Smooth muscle cell of the brain vasculature (primary cell): Measurements from ENCODE around the gene ZDHHC14.

Experiments used
- DNase-seq: peaks from one replicate; pipeline ENCODE4 v3.0.0-alpha.2; 2012; ENCODE audit warnings: low read depth, low spot score

ZDHHC14 gene

GRCh38 chr6:157663261-157663660, 282.3 kb downstream of the ZDHHC14 start:
- DNase-seq, result no peak

DNA sequence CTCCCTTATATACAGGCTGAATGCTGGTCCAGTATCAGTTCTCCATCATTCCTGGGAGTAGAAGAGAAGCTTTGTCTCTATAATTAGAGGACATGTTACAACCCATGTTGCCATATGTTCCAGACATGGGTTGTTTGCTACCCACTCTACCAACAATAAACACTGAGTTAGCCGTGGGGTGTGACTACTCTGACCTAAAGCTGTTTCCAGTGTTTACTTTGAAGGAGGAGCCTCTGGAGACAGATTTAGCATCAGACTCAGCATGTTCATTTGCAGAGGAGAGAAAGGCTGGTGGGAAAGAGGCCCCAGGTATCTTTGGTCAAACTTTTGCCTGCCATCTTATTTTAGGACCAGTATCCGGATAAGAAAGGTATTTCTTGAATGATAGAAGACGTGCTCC, 284.2 kb downstream of the ZDHHC14 start:
- no peak for DNase-seq

GRCh38 chr6:157666729-157667128, 285.7 kb downstream of the ZDHHC14 start:
- DNase-seq, result no peak

- peak; percentile 43 for DNase-seq
Observed at GRCh38 chr6:157667211-157668008, 286.4 kb downstream of the ZDHHC14 start.

- no peak for DNase-seq
Observed at GRCh38 chr6:157668009-157668401, 287.0 kb downstream of the ZDHHC14 start.

DNA sequence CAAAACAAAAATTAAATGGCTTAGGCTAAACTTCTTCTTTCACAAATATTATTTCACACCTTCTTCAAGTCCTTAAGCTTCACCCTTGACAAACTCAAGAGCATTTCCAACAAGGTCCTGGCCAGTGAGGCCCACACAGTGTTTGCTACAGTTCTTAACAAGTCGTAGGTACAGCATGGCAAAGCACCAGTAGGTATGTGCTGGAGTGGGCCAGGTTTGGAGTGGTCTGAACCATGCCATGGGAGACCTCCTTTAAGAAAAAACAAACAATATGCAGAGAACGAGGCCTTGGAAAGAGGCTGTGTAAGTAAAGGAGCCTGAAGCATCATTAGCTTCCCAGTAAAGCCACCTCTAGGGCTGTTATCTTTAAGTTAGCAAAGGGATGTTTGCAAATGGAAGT, 287.7 kb downstream of the ZDHHC14 start:
- DNase-seq, result no peak

GRCh38 chr6:157669323-157669722, 288.3 kb downstream of the ZDHHC14 start:
- DNase-seq, result no peak

DNA sequence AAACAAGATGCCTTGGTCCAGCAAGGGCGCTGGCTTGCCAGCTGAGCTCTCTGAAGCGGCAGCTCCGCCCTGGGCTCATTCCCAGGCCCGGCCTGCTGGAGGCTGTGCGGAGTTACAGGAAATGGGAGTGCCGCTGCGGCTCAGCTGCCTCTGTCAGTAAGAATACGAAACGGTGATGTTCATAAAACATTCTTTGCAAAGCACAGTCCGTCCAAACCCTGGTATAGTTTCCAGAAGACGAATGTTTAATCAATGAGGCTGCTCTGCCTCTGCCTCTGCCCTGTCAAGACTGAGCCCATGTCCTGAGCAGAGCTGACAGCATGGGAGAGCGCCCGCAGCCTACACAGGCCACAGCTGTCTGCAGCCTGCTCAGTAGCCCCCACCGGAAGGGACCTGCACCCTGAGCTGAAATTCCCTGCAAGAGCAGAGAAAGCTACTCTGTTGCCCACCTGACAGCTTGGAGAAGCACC, 288.8 kb downstream of the ZDHHC14 start:
- DNase-seq, result peak; percentile 41

DNA sequence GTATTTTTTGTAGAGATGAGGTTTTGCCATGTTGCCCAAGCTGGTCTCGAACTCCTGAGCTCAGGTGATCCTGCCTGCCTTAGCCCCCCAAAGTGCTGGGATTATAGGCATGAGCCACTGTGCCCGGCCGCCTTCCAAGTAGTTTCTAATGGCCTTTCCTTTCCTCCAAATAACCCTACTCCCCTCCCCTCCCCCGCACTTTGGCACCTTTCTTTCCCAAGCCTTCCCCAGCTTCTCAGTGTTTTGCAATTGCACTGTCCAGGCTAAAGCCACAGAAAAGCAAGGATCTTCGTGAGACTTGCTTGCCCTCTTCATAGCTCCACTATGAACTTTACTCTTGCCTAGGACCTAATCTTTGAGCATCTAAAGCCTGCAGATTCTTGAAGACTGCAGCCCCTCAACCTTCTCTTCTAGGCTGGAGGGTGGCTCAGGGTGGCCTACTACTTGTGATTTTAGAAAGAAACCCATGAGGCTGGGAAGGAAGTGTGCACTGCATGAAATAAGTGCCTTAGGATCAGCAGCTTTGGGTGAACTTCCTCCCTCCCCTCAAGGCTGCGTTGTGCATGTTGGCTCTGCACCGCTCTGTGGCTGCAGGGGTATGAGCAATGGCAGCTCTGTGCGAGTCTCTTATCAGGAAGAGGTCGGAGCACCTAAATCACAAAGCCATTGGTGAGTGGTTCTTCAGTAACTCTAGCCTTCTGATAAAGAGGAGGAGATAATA, 289.6 kb downstream of the ZDHHC14 start:
- no peak for DNase-seq

- no peak for DNase-seq
Observed at GRCh38 chr6:157672726-157673412, 291.9 kb downstream of the ZDHHC14 start.

- no peak for DNase-seq
Observed at GRCh38 chr6:157673596-157673995, 292.6 kb downstream of the ZDHHC14 start.

GRCh38 chr6:157674061-157674460, 293.1 kb downstream of the ZDHHC14 start:
- DNase-seq, result no peak

DNA sequence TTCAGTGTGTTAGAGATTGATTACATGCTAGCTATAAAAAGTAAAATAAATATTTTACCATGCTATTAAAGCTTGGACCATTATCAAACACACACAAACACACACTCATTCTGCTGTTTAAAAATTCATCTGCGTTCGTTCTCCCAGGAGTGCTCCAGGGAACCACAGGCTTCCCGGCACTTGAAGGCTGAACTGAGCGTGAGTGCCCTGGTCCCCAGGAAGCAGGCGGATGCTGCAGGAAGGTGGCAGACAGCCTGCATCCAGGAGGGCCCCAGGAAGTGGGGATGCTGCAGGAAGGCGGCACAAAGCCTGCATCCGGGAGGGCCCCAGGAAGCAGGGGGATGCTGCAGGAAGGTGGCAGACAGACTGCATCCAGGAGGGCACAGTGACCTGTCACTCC, 294.8 kb downstream of the ZDHHC14 start:
- no peak for DNase-seq

DNA sequence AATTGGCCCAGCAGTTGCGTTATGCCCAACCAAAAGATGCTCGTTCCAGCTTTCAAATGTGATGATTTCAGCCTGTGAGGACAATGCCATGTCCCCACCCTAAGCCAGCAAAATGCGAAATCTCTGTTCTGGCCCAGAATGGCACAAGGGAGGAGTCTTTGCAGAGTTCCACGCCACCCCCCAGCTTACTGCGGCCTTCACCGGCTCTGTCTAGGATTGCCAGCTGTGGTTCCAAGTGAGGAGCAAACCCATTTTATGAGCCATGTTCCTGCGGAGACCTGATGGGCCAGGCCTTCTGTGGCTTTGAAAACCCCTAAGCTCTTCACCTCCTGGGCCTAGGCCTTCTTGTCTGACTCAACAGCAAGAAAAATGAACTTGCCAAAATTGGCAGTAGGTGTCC, 295.3 kb downstream of the ZDHHC14 start:
- no peak for DNase-seq

DNA sequence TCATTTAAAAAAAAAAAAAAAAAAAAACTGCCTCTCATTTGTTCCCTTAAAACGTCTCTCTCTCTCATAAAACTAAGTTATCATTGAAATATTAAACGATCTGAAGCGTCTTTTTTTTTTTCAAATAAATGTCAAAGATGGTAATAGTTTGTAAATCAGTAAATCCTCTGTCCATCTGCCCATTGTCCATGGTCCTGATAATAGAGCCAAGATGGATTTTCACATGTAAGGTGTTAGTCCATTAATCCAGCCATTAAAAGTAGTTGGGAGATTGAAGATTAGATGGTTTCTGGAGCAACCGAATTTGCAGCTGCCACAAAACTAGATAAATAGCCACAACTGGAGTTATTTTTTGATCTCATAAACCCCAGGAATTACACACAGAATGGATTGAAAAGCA, 296.2 kb downstream of the ZDHHC14 start:
- no peak for DNase-seq

DNA sequence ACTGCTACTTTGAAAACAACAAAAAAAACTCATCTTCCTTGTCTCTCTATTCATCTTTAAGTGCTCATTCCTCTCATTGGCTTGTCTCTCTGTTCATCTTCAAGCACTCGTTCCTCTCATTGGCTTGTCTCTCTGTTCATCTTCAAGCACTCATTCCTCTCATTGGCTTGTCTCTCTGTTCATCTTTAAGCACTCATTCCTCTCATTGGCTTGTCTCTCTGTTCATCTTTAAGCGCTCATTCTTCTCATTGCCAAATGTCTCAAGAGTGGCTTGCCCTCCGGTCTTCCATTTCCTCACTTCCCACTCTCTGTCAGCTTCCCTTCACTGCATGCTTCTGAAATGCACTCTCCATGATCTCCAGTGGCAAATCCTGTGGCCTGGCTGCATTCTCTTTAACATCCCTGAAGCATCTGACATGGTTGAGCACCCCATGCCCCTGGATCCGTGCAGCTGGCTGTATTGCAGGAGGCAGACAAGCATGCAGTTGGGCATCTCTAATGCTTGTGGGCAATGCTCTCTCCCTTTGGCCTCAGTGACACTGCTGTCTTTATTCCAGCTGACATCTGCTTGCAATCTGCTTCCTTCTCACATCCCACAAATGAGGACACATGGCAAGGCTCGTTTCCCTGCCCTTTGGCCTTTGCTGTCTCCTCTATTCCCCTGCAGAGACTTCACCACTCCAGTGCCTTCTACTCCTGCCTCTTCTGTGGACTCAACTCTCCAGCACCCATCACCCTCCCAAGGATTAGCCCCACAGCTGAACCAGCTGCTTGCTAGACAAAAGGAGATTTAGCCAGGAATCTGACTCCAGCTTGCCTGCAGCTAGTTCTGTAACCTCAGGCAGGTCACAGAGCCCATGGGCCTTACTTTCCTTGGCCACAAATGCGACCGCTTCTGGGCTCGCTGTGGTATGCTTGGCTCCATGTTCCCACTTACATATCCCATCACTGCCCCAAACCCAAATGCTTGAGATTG, 298.9 kb downstream of the ZDHHC14 start:
- no peak for DNase-seq

GRCh38 chr6:157681041-157681650, 300.2 kb downstream of the ZDHHC14 start:
- no peak for DNase-seq

DNA sequence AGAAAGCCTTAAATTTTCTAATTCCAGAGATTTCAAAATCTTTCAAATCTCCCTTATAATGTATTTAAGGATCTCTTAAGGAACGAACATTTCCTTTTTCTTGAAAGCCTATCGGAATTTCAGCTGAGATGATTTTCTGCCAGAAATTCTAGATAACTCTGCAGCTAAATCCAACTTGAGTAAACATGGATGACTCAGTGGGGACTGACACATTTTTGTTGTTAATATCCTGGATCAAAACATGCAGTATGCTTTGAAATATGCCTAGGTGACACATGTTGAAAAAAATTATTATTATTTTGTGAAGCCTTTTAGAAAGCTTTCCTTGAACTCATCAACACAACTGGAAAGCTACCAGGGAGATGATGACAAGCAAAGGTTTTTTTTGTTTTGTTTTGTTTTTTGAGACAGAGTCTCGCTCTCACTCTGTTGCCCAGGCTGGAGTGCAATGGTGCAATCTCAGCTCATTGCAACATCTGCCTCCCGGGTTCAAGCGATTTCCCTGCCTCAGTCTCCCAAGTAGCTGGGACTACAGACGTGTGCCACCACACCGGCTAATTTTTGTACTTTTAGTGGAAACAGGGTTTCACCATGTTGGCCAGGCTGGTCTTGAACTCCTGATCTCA, 302.0 kb downstream of the ZDHHC14 start:
- no peak for DNase-seq

DNA sequence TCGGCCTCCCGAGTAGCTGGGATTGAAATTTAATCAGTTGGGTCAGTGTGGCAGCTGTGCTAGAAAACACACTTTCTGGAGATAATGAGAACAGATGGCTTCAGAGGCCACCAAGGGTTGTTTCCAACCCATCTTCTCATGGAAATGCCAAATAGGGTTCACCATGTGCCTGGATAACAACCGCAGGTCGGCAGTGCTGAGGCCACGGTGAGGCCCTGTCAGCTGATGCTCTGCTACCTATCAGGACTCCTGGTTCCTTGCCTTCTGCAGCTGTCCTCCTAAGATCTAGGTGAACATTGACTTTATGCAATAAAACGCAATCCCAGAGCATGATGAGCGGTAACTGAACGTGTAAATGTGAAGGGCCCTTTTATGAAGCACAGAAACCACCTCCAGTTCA, 302.7 kb downstream of the ZDHHC14 start:
- DNase-seq, result no peak

- no peak for DNase-seq
Observed at GRCh38 chr6:157684620-157685299, 303.8 kb downstream of the ZDHHC14 start.
